HepG2 (cell line): ENCODE data around the gene ZNF506. TPM values are rescaled to one million over a fixed set of nuclear protein-coding genes. Genes with fewer than 3 reads are reported as not detected.

Experiments used
- ATAC-seq: fragments of 200-7000 bp; cut with Tn5 transposase; 3 replicates; pipeline ENCODE4 v1.9.1; 2020; ENCODE audit warnings: mild to moderate bottlenecking, moderate library complexity
- BruUV-seq: library from RNA; stranded (reverse); fragments of 400-500 nt; replicated peaks from 2 replicates; lab custom pipeline; 2021; lab: Mats Ljungman, UMichigan
- CTCF ChIA-PET: fragments of 300-600 bp; formaldehyde crosslinking; extraction: SDS; loops from one replicate; lab custom pipeline; 2021; ENCODE audit warnings: low total read pairs, inconsistent platforms, low intra/inter-chr PET ratio; lab: Yijun Ruan, JAX
- POLR2A ChIA-PET: fragments of 350-600 bp; sonication (Branson Sonifier 250); formaldehyde crosslinking; loops from one replicate; lab custom pipeline; 2020; ENCODE audit warnings: antibody characterized with exemption, inconsistent platforms; lab: Yijun Ruan, JAX
- DNase-seq: peaks from one replicate; pipeline ENCODE4 v3.0.0-alpha.2; 2015; ENCODE audit warnings: low spot score
- FAIRE-seq: peaks from 3 replicates; lab custom pipeline; 2011; peaks lifted over from hg19 to GRCh38; lab: Jason Lieb, UNC
- H2AFZ ChIP-seq: one replicate; pipeline ENCODE4 v1.6.1; 2011; ENCODE audit warnings: low read length, inconsistent platforms
- H3K27ac ChIP-seq: fragments of 300-600 bp; 3 replicates; pipeline ENCODE4 v1.8.0; 2011; ENCODE audit warnings: mixed run types, mild to moderate bottlenecking, mixed read lengths, low read length, inconsistent platforms; ENCODE audit not compliant: insufficient read depth; ENCODE audit errors: extremely low read length
- H3K27me3 ChIP-seq, 2 experiments: fragments of 200-600 bp in 1 of 2; 2 replicates in 1 of 2; 3 replicates in 1 of 2; pipeline versions ENCODE4 v1.6.0 to v1.8.0; 2011; ENCODE audit warnings: low read length in 2 of 2, mild to moderate bottlenecking in 2 of 2, moderate library complexity in 2 of 2, inconsistent platforms in 1 of 2; ENCODE audit not compliant: insufficient read depth in 2 of 2, control insufficient read depth in 1 of 2
- H3K36me3 ChIP-seq, 2 experiments: fragments of 200-600 bp in 1 of 2; replicated peaks in 1 of 2; 2 replicates in 1 of 2; 3 replicates in 1 of 2; pipeline versions ENCODE4 v1.5.1 to v1.8.0; 2011; ENCODE audit warnings: low read length in 2 of 2, inconsistent platforms in 1 of 2; ENCODE audit not compliant: insufficient read depth in 2 of 2, control insufficient read depth in 1 of 2
- H3K4me1 ChIP-seq: 2 replicates; pipeline ENCODE4 v1.5.1; 2012; ENCODE audit warnings: low read length, inconsistent platforms; ENCODE audit not compliant: insufficient read depth
- H3K4me2 ChIP-seq: 2 replicates; pipeline ENCODE4 v1.6.0; 2011; ENCODE audit warnings: low read depth, low read length, inconsistent platforms
- H3K4me3 ChIP-seq, 3 experiments: fragments of 200-600 bp in 1 of 3; sonication (generic), shearing (Covaris generic) in 1 of 3; replicated peaks in 1 of 3; 2 replicates each; pipeline ENCODE4 v1.5.1; 2011 to 2016; ENCODE audit warnings: low read length in 3 of 3, inconsistent platforms in 2 of 3, low read depth in 2 of 3, mild to moderate bottlenecking in 2 of 3, control low read depth in 1 of 3, mixed read lengths in 1 of 3; ENCODE audit not compliant: insufficient read depth in 1 of 3
- H3K79me2 ChIP-seq: one replicate; pipeline ENCODE4 v1.6.1; 2011; ENCODE audit warnings: low read length, inconsistent platforms; ENCODE audit not compliant: insufficient read depth
- H3K9ac ChIP-seq: 2 replicates; pipeline ENCODE4 v1.6.0; 2011; ENCODE audit warnings: mild to moderate bottlenecking, low read depth, low read length, inconsistent platforms; ENCODE audit not compliant: insufficient read depth
- H3K9me3 ChIP-seq: 2 replicates; pipeline ENCODE4 v1.5.1; 2012; ENCODE audit warnings: mild to moderate bottlenecking, low read length
- H4K20me1 ChIP-seq: 2 replicates; pipeline ENCODE4 v1.6.0; 2011; ENCODE audit warnings: inconsistent platforms, mild to moderate bottlenecking, low read length, moderate library complexity; ENCODE audit not compliant: insufficient read depth
- CCAR2 ChIP-seq: fragments of 200-400 bp; formaldehyde crosslinking; optimal IDR thresholded peaks from 2 replicates; pipeline ENCODE3; 2018; ENCODE audit warnings: low read depth, mild to moderate bottlenecking, low read length, moderate library complexity
- DR1 ChIP-seq: sonication (generic); formaldehyde crosslinking; IDR thresholded peaks from 2 replicates; pipeline ENCODE4 v1.8.0; 2021; ENCODE audit warnings: mild to moderate bottlenecking, missing genetic modification reagents, inconsistent platforms
- FOXK2 ChIP-seq: fragments of 450-650 bp; IDR thresholded peaks from 2 replicates; pipeline ENCODE4 v1.6.1; 2016
- MTA3 ChIP-seq: sonication (generic); formaldehyde crosslinking; IDR thresholded peaks from 2 replicates; pipeline ENCODE4 v1.4.0; 2020; ENCODE audit warnings: missing genetic modification reagents
- MXD4 ChIP-seq: IDR thresholded peaks from 2 replicates; pipeline ENCODE4 v1.6.1; 2016; ENCODE audit warnings: mild to moderate bottlenecking, missing biosample characterization, missing genetic modification reagents
- SAP130 ChIP-seq: IDR thresholded peaks from 2 replicates; pipeline ENCODE4 v1.6.1; 2016; ENCODE audit warnings: low read depth
- SMAD3 ChIP-seq: sonication (generic); formaldehyde crosslinking; IDR thresholded peaks from 2 replicates; pipeline ENCODE4 v1.4.0; 2020; ENCODE audit warnings: missing genetic modification reagents
- SRY ChIP-seq: sonication (generic); formaldehyde crosslinking; IDR thresholded peaks from 2 replicates; pipeline ENCODE4 v1.8.0; 2022; ENCODE audit warnings: mild to moderate bottlenecking, missing genetic modification reagents
- ZNF253 ChIP-seq: sonication (generic); formaldehyde crosslinking; IDR thresholded peaks from 2 replicates; pipeline ENCODE4 v1.8.0; 2022; ENCODE audit warnings: mild to moderate bottlenecking, missing genetic modification reagents, borderline replicate concordance
- ZNF547 ChIP-seq: sonication (generic); formaldehyde crosslinking; IDR thresholded peaks from 2 replicates; pipeline ENCODE4 v1.5.1; 2020; ENCODE audit warnings: mild to moderate bottlenecking, missing genetic modification reagents
- ZNF766 ChIP-seq: sonication (generic); formaldehyde crosslinking; IDR thresholded peaks from 2 replicates; pipeline ENCODE4 v1.5.0; 2020; ENCODE audit warnings: missing genetic modification reagents, borderline replicate concordance
- ZNF775 ChIP-seq: sonication (generic); formaldehyde crosslinking; IDR thresholded peaks from 2 replicates; pipeline ENCODE4 v1.4.0; 2020; ENCODE audit warnings: missing genetic modification reagents, mild to moderate bottlenecking, moderate library complexity, borderline replicate concordance
- ZNF839 ChIP-seq: sonication (generic); formaldehyde crosslinking; IDR thresholded peaks from 2 replicates; pipeline ENCODE4 v1.4.0; 2020; ENCODE audit warnings: missing genetic modification reagents, mild to moderate bottlenecking, borderline replicate concordance
- WGBS: methylation state at CpG from one replicate; pipeline ENCODE4 v1.1.6; 2017; ENCODE audit warnings: low lambda C conversion rate; 5-methylcytosine and 5-hydroxymethylcytosine counted together
- in situ Hi-C: cut with HindIII; loops from 2 replicates; pipeline ENCODE4 v1.10.0; 2017; ENCODE audit warnings: low pct_unique_long_range_greater_than_20kb; ENCODE audit not compliant: extremely low pct_ligation_motif_present
- intact Hi-C: fragments of 100-400 bp; cut with micrococcal nuclease; formaldehyde crosslinking; loops from one replicate; pipeline ENCODE4 v1.10.0; 2022; ENCODE audit not compliant: unreplicated experiment
- polyA plus RNA-seq, 8 experiments: library from polyadenylated mRNA; depleted of rRNA in 3 of 8; stranded (reverse) in 7 of 8; unstranded in 1 of 8; fragments of >200 nt; fragmentation: Illumina TruSeq in 4 of 8; extraction: Trizol in 4 of 8; gene quantifications; 2 replicates each; pipeline versions ENCODE4 v1.2.1 to v1.2.3, GENCODE V29; 2011 to 2016; ENCODE audit warnings: low read depth in 4 of 8, missing spikeins in 1 of 8, mixed read lengths in 1 of 8; ENCODE audit not compliant: insufficient read depth in 1 of 8
- total RNA-seq, 5 experiments: library from RNA; depleted of rRNA; stranded (reverse); fragments of >200 nt; fragmentation: Illumina TruSeq; extraction: Trizol; gene quantifications; 2 replicates each; pipeline ENCODE4 v1.2.3, GENCODE V29; 2016; ENCODE audit warnings: low read depth in 1 of 5
- TF ChIP-seq, protein P1 (sequence below): sonication (generic); formaldehyde crosslinking; IDR thresholded peaks from 2 replicates; pipeline ENCODE4 v1.4.0; 2020; ENCODE audit warnings: missing genetic modification reagents
- TF ChIP-seq, protein P2 (sequence below): IDR thresholded peaks from 2 replicates; pipeline ENCODE4 v1.6.1; 2016; ENCODE audit warnings: missing compliant biosample characterization, missing genetic modification reagents, borderline replicate concordance
- TF ChIP-seq, protein P3 (sequence below): sonication (generic); formaldehyde crosslinking; IDR thresholded peaks from 2 replicates; pipeline ENCODE4 v1.4.0; 2020; ENCODE audit warnings: mild to moderate bottlenecking, missing genetic modification reagents

The ZNF506 gene
- total and polyA plus RNA-seq, 2 of the 13 experiments (the other 11 are each of a cell fraction or from before 2014, with no cell fraction given): not detected

DNA sequence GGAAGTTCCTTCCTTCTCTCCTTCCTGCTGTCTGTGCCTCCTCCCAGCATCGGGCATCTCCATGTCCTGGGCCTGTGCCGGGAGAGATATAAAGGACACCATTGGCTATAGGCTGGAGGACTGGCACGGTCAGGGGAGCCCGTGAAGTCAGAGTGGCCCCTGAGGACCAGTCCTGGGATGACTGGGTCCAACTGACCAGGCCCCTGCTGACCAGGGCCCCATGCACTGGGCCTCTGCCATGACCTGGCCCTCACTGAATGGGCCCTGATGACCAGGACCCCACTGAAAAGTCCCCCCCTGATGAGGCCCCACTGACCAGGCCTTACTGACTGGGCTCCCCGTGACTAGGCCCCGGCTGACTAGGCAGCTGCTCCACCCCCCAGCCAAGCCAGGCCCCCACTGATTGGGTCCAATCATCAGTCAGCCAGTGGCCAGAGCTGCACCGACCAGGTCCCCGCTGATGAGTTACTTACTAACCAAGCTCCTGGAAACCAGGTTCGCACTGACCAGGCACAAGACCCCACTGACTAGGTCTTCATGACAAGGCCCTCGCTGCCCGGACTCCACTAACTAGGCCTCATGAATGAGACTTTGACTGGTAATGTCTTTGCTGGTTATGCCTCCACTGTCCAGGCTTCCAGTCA, 68.7 kb downstream of the ZNF506 start:
- no peak for ATAC-seq
- Histone ChIP-seq H3K36me3 (no peaks in the 10 kb centered on the region), H4K20me1 (no peaks in the 10 kb centered on the region), H3K27ac (no peak overlapping the region), H3K79me2 (no peaks in the 10 kb centered on the region), H3K4me3 (no peak overlapping the region), H2AFZ (no peak overlapping the region), H3K27me3 (peaks cover 3 to 11% of the 10 kb centered on the region in 2 experiments; a peak in 3 of 5 replicates), H3K9ac (no peak overlapping the region), H3K4me2 (no peak overlapping the region), H3K9me3 (peaks cover 7% of the 10 kb centered on the region; the same call in 1 of the 2 replicates), H3K4me1 (no peaks in the 10 kb centered on the region)
- no peak for TF ChIP-seq ZNF547 (CRISPR knock-in tag)
- TF ChIP-seq, protein P1, sequence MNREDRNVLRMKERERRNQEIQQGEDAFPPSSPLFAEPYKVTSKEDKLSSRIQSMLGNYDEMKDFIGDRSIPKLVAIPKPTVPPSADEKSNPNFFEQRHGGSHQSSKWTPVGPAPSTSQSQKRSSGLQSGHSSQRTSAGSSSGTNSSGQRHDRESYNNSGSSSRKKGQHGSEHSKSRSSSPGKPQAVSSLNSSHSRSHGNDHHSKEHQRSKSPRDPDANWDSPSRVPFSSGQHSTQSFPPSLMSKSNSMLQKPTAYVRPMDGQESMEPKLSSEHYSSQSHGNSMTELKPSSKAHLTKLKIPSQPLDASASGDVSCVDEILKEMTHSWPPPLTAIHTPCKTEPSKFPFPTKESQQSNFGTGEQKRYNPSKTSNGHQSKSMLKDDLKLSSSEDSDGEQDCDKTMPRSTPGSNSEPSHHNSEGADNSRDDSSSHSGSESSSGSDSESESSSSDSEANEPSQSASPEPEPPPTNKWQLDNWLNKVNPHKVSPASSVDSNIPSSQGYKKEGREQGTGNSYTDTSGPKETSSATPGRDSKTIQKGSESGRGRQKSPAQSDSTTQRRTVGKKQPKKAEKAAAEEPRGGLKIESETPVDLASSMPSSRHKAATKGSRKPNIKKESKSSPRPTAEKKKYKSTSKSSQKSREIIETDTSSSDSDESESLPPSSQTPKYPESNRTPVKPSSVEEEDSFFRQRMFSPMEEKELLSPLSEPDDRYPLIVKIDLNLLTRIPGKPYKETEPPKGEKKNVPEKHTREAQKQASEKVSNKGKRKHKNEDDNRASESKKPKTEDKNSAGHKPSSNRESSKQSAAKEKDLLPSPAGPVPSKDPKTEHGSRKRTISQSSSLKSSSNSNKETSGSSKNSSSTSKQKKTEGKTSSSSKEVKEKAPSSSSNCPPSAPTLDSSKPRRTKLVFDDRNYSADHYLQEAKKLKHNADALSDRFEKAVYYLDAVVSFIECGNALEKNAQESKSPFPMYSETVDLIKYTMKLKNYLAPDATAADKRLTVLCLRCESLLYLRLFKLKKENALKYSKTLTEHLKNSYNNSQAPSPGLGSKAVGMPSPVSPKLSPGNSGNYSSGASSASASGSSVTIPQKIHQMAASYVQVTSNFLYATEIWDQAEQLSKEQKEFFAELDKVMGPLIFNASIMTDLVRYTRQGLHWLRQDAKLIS (CRISPR knock-in tag): no peak
- no peak for TF ChIP-seq ZNF775 (CRISPR knock-in tag)
- TF ChIP-seq MTA3 (CRISPR knock-in tag): no peak
- TF ChIP-seq, protein P2, sequence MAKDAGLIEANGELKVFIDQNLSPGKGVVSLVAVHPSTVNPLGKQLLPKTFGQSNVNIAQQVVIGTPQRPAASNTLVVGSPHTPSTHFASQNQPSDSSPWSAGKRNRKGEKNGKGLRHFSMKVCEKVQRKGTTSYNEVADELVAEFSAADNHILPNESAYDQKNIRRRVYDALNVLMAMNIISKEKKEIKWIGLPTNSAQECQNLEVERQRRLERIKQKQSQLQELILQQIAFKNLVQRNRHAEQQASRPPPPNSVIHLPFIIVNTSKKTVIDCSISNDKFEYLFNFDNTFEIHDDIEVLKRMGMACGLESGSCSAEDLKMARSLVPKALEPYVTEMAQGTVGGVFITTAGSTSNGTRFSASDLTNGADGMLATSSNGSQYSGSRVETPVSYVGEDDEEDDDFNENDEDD (CRISPR knock-in tag): no peak
- no peak for TF ChIP-seq ZNF253
- no peak for TF ChIP-seq CCAR2
- TF ChIP-seq DR1 (CRISPR knock-in tag): no peak
- no peak for TF ChIP-seq SRY (CRISPR knock-in tag)
- no peak for TF ChIP-seq SAP130 (CRISPR knock-in tag)
- TF ChIP-seq, protein P3, sequence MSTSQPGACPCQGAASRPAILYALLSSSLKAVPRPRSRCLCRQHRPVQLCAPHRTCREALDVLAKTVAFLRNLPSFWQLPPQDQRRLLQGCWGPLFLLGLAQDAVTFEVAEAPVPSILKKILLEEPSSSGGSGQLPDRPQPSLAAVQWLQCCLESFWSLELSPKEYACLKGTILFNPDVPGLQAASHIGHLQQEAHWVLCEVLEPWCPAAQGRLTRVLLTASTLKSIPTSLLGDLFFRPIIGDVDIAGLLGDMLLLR (CRISPR knock-in tag): no peak
- no peak for TF ChIP-seq ZNF766
- no peak for TF ChIP-seq FOXK2
- no peak for TF ChIP-seq ZNF839 (CRISPR knock-in tag)
- TF ChIP-seq SMAD3 (CRISPR knock-in tag): no peak
- TF ChIP-seq MXD4: no peak
- intact Hi-C loops (no loop called here), in situ Hi-C loops (no loop called here)
- ChIA-PET CTCF (no interaction called here), POLR2A (no interaction called here)
- no peak for DNase-seq
- FAIRE-seq: no peak
- 0% methylated on average over 1 of the region's 11 CpGs for WGBS
- BruUV-seq: no TSS peak
